ENCODE data around the gene SLC12A1.

SLC12A1 gene

DNA sequence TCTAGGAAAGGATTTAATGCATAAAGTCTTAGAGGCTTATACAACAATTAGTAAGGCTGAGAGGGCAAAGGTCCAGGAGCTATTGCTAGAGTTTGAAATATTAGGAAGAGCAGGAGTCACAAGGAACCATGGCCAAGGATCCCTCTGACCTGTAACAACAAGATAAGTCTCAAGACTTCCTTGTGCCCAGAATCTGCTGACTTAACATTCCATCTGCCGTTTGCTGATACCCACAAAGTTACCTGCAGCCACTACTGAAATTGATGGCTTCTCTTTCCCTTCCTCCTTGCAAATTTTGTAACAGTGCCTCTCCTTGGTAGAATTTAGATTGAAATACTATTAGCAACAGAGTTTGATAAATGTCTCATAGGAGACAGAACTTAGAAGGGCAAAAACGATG, 23.4 kb upstream of the SLC12A1 start:
- Histone ChIP-seq H3K4me2 (ENCODE audit: low read length) (no peak overlapping the region), H4K20me1 (ENCODE audit: insufficient read depth, low read length) (no peaks in the 10 kb centered on the region), H3K36me3 (ENCODE audit: insufficient read depth, low read length) (no peaks in the 10 kb centered on the region), H3F3A (ENCODE audit: insufficient read depth, low read length) (no peaks in the 10 kb centered on the region), H3K79me2 (ENCODE audit: insufficient read depth, low read length) (no peaks in the 10 kb centered on the region), H3K9me3 (ENCODE audit: low read length) (no peaks in the 10 kb centered on the region), H3K4me3 (ENCODE audit: low read depth, low read length, poor library complexity, severe bottlenecking) (no peak overlapping the region), H3K4me1 (ENCODE audit: insufficient read depth, low read length, severe bottlenecking) (peaks cover 5% of the 10 kb centered on the region), H3K9ac (ENCODE audit: low read length) (no peak overlapping the region), H3K27ac (ENCODE audit: low read depth, low read length, poor library complexity, severe bottlenecking) (no peak overlapping the region), H3K27me3 (ENCODE audit: insufficient read depth, low read length) (no peaks in the 10 kb centered on the region), H3K9me2 (ENCODE audit: low read depth, low read length) (no peaks in the 10 kb centered on the region), H2AFZ (ENCODE audit: low read length) (no peak overlapping the region)
- no peak for TF ChIP-seq EZH2 (IDR thresholded peaks at IDR 0.05; ENCODE audit: borderline replicate concordance, low read length)
- TF ChIP-seq, protein P1, sequence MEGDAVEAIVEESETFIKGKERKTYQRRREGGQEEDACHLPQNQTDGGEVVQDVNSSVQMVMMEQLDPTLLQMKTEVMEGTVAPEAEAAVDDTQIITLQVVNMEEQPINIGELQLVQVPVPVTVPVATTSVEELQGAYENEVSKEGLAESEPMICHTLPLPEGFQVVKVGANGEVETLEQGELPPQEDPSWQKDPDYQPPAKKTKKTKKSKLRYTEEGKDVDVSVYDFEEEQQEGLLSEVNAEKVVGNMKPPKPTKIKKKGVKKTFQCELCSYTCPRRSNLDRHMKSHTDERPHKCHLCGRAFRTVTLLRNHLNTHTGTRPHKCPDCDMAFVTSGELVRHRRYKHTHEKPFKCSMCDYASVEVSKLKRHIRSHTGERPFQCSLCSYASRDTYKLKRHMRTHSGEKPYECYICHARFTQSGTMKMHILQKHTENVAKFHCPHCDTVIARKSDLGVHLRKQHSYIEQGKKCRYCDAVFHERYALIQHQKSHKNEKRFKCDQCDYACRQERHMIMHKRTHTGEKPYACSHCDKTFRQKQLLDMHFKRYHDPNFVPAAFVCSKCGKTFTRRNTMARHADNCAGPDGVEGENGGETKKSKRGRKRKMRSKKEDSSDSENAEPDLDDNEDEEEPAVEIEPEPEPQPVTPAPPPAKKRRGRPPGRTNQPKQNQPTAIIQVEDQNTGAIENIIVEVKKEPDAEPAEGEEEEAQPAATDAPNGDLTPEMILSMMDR (IDR thresholded peaks at IDR 0.05; ENCODE audit: low read length) = no peak

- Histone ChIP-seq H3K27ac (ENCODE audit: low read depth, low read length, poor library complexity, severe bottlenecking) (no peak overlapping the region), H3K36me3 (ENCODE audit: insufficient read depth, low read length) (no peaks in the 10 kb centered on the region), H4K20me1 (ENCODE audit: insufficient read depth, low read length) (no peaks in the 10 kb centered on the region), H3K4me2 (ENCODE audit: low read length) (no peak overlapping the region), H3K9me3 (ENCODE audit: low read length) (no peaks in the 10 kb centered on the region), H3K4me3 (ENCODE audit: low read depth, low read length, poor library complexity, severe bottlenecking) (no peak overlapping the region), H3K9ac (ENCODE audit: low read length) (no peak overlapping the region), H3F3A (ENCODE audit: insufficient read depth, low read length) (no peaks in the 10 kb centered on the region), H3K9me2 (ENCODE audit: low read depth, low read length) (no peaks in the 10 kb centered on the region), H3K27me3 (ENCODE audit: insufficient read depth, low read length) (no peaks in the 10 kb centered on the region), H3K4me1 (ENCODE audit: insufficient read depth, low read length, severe bottlenecking) (no peaks in the 10 kb centered on the region), H3K79me2 (ENCODE audit: insufficient read depth, low read length) (no peaks in the 10 kb centered on the region), H2AFZ (ENCODE audit: low read length) (no peak overlapping the region)
- no peak for TF ChIP-seq EZH2 (IDR thresholded peaks at IDR 0.05; ENCODE audit: borderline replicate concordance, low read length)
- TF ChIP-seq, protein P1 (IDR thresholded peaks at IDR 0.05; ENCODE audit: low read length) = no peak
Measured at GRCh38 chr15:48185529-48185928, 20.6 kb upstream of the SLC12A1 start.

DNA sequence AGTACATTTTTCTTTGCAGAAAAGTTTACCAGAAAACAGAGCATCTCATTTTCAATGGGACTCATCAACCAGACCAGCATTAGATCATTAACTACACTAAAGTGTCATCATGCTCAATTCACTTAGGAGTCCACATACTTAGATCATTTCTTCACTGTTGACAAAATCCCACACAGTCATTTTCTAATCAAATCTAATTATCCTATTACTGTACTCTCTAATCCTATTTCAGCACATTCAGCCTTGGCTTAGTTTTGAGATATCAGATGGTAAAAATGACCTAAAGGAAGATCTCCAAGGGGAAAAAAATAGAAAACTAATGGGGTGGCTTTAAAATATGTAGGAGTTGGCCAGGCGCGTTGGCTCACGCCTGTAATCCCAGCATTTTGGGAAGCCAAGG, 19.8 kb upstream of the SLC12A1 start:
- no peak overlapping the region for H3K4me3 ChIP-seq (ENCODE audit: low read depth, low read length, poor library complexity, severe bottlenecking)
- TF ChIP-seq, protein P1 (IDR thresholded peaks at IDR 0.05; ENCODE audit: low read length) = no peak
- TF ChIP-seq EZH2 (IDR thresholded peaks at IDR 0.05; ENCODE audit: borderline replicate concordance, low read length) = no peak

More for the DNA sequence above, 19.8 kb upstream of the SLC12A1 start:
- no peak overlapping the region for H3K27ac ChIP-seq (ENCODE audit: low read depth, low read length, poor library complexity, severe bottlenecking)
- no peaks in the 10 kb centered on the region for H3K79me2 ChIP-seq (ENCODE audit: insufficient read depth, low read length)
- H3K4me2 ChIP-seq (ENCODE audit: low read length) = no peak overlapping the region
- H3K9me2 ChIP-seq (ENCODE audit: low read depth, low read length) = no peaks in the 10 kb centered on the region
- no peaks in the 10 kb centered on the region for H3F3A ChIP-seq (ENCODE audit: insufficient read depth, low read length)
- no peaks in the 10 kb centered on the region for H3K9me3 ChIP-seq (ENCODE audit: low read length)
- no peak overlapping the region for H2AFZ ChIP-seq (ENCODE audit: low read length)
- no peaks in the 10 kb centered on the region for H3K36me3 ChIP-seq (ENCODE audit: insufficient read depth, low read length)
- H3K9ac ChIP-seq (ENCODE audit: low read length) = no peak overlapping the region
- no peaks in the 10 kb centered on the region for H3K4me1 ChIP-seq (ENCODE audit: insufficient read depth, low read length, severe bottlenecking)
- H4K20me1 ChIP-seq (ENCODE audit: insufficient read depth, low read length) = no peaks in the 10 kb centered on the region
- no peaks in the 10 kb centered on the region for H3K27me3 ChIP-seq (ENCODE audit: insufficient read depth, low read length)
